ENCODE data around the gene NR1I3.

DNA sequence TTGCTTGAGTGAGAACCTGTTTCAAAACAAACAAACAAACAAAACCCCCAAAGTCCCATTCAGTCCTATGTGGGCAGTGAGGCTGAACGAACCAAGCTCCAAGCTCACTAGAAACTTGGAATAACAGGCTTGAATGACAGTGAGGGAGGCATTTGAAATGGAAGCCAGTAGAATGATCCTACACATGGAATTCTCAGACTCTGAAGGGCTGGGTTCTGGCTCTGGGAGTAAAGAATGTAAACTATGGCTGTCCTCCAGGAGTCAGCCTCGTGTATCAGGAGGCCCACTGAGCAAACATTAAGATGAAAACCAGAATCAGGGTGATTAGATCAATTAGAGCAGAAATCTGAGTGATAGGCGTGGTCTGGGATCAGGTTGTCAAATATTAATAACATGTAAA is 35.4 kb upstream of the NR1I3 start:
- TF ChIP-seq ZKSCAN8 (CRISPR knock-in tag; IDR thresholded peaks at IDR 0.05; ENCODE audit: borderline replicate concordance) (no peak), KAT2B (IDR thresholded peaks at IDR 0.05; ENCODE audit: borderline replicate concordance, low read depth, low read length) (no peak), POLR2AphosphoS5 (IDR thresholded peaks at IDR 0.05; ENCODE audit: low read depth, low read length) (no peak), ZNF558 (CRISPR knock-in tag; IDR thresholded peaks at IDR 0.05; ENCODE audit: borderline replicate concordance) (no peak), ZNF839 (CRISPR knock-in tag; IDR thresholded peaks at IDR 0.05; ENCODE audit: borderline replicate concordance) (no peak), ZNF598 (CRISPR knock-in tag; IDR thresholded peaks at IDR 0.05; ENCODE audit: borderline replicate concordance) (no peak), ARNT (IDR thresholded peaks at IDR 0.05) (no peak), POLR2A (IDR thresholded peaks at IDR 0.05; ENCODE audit: insufficient read depth in 1 of 2, low read depth in 2 of 2, low read length in 2 of 2) (no peak), POLR2AphosphoS2 (IDR thresholded peaks at IDR 0.05; ENCODE audit: low read depth, low read length) (no peak), ATF7 (IDR thresholded peaks at IDR 0.05) (no peak), ATF7 (CRISPR knock-in tag; IDR thresholded peaks at IDR 0.05) (no peak), RNF2 (conservative IDR thresholded peaks at IDR 0.05; ENCODE audit: low read depth) (no peak)
